ENCODE results near the gene LRP1B.

GRCh38 chr2:140639628-140640027, 1491.2 kb downstream of the LRP1B start:
- TF ChIP-seq CTCF (IDR thresholded peaks at IDR 0.05), result no peak
- TF ChIP-seq POLR2A (IDR thresholded peaks at IDR 0.05), result no peak
- no peak for TF ChIP-seq POLR2AphosphoS5 (IDR thresholded peaks at IDR 0.05)
